BE2C (cell line): ENCODE data around the gene ZSCAN18.

Source experiments
- DNase-seq: peaks from one replicate; pipeline ENCODE4 v3.0.0-alpha.2; 2020
- H3K27me3 ChIP-seq: fragments of 250-450 bp; sonication (Bioruptor Pico); 2 replicates; pipeline ENCODE4 v1.5.1; 2020; ENCODE audit warnings: mild to moderate bottlenecking
- H3K36me3 ChIP-seq: fragments of 250-450 bp; sonication (Bioruptor Pico); 2 replicates; pipeline ENCODE4 v1.5.1; 2020; ENCODE audit warnings: mild to moderate bottlenecking
- H3K4me1 ChIP-seq: fragments of 250-450 bp; sonication (Bioruptor Pico); 2 replicates; pipeline ENCODE4 v1.5.1; 2020
- H3K4me3 ChIP-seq: 2 replicates; pipeline ENCODE4 v1.5.1; 2011; ENCODE audit warnings: low read depth, low read length
- H3K9me3 ChIP-seq: fragments of 250-450 bp; sonication (Bioruptor Pico); 2 replicates; pipeline ENCODE4 v1.5.1; 2020
- TF ChIP-seq, protein P1 (sequence below): IDR thresholded peaks from 2 replicates; pipeline ENCODE4 v1.5.1; 2012; ENCODE audit warnings: mild to moderate bottlenecking, low read depth, low read length

Gene ZSCAN18

DNA sequence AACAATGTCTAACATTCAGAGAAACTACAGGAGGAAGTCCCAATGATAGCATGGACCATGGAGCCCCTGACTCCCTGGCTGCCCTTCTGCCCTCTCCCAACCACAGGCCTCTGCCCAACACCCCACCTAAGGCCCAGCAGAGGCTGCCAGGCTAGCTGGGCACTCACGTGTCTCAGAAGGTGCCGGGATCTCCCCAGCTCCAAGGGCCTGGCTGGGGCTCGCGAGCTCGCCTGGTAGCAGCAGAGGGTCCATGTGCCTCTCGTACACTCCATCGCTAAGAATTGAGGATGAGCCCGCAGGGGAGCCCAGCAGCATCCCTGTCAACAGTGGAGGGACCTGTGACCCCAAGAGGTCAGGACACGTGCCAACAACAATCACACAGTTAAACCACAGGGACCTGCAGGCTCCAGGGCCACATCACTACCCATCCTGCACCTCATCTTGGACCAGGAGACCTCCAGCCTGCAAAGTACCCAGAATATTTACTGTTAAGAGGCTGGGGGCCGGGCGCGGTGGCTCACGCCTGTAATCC lies 9.4 kb downstream of the ZSCAN18 start:
- no peaks in the 10 kb centered on the region for H3K27me3 ChIP-seq
- H3K9me3 ChIP-seq, result peaks cover 4% of the 10 kb centered on the region

DNA sequence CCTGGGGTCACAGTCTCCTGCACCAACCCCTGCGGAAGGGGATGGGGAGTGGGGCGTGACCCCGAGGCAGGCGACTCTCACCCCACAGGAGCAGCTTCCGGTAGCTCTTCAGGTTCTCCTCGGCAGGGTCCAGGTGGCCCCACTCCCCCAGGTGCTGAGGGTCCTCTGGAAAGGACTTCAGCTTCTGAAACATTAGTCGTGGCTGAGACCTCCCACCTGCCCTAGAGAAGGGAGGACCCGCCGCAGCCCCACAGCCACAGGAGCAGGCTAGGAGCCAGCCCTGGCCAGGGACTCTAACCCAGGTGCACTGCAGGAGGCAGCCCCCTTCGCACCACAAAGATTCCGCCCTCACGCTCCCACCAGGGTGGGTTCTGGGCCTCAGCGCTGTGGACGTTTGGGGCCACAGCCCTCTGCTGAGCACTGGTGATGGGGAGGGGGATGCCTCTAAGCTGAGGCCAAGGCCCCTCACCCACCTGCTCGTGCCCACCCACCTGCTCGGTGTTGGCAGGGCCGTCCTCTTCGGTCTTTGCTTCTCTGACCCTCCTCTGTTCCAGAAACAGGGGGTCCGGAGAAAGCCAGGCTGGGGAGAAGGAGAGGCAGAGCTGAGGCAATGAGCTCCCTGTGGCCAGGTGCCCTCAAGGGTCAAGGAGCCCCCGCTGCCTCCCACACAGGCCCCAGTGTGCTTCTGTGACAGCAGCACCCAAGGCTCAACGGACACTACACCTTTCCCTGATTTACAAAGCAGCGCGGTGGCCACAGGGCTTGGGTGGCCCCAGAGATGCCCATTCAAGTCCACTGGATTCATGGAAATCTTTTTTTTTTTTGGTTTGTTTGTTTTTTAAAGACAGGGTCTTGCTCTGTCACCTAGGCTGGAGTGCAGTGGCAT lies 11.0 kb downstream of the ZSCAN18 start:
- H3K4me1 ChIP-seq, result no peaks in the 10 kb centered on the region
- no peak overlapping the region for H3K4me3 ChIP-seq
- H3K27me3 ChIP-seq, result no peaks in the 10 kb centered on the region
- DNase-seq, result no peak
- TF ChIP-seq, protein P1, sequence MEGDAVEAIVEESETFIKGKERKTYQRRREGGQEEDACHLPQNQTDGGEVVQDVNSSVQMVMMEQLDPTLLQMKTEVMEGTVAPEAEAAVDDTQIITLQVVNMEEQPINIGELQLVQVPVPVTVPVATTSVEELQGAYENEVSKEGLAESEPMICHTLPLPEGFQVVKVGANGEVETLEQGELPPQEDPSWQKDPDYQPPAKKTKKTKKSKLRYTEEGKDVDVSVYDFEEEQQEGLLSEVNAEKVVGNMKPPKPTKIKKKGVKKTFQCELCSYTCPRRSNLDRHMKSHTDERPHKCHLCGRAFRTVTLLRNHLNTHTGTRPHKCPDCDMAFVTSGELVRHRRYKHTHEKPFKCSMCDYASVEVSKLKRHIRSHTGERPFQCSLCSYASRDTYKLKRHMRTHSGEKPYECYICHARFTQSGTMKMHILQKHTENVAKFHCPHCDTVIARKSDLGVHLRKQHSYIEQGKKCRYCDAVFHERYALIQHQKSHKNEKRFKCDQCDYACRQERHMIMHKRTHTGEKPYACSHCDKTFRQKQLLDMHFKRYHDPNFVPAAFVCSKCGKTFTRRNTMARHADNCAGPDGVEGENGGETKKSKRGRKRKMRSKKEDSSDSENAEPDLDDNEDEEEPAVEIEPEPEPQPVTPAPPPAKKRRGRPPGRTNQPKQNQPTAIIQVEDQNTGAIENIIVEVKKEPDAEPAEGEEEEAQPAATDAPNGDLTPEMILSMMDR, result no peak
- peaks cover 4% of the 10 kb centered on the region for H3K9me3 ChIP-seq
- no peaks in the 10 kb centered on the region for H3K36me3 ChIP-seq

More for the DNA sequence above, 9.4 kb downstream of the ZSCAN18 start:
- DNase-seq, result no peak
- Histone ChIP-seq H3K4me1 (no peaks in the 10 kb centered on the region), H3K4me3 (no peak overlapping the region), H3K36me3 (no peaks in the 10 kb centered on the region)
- TF ChIP-seq, protein P1, result no peak

DNA sequence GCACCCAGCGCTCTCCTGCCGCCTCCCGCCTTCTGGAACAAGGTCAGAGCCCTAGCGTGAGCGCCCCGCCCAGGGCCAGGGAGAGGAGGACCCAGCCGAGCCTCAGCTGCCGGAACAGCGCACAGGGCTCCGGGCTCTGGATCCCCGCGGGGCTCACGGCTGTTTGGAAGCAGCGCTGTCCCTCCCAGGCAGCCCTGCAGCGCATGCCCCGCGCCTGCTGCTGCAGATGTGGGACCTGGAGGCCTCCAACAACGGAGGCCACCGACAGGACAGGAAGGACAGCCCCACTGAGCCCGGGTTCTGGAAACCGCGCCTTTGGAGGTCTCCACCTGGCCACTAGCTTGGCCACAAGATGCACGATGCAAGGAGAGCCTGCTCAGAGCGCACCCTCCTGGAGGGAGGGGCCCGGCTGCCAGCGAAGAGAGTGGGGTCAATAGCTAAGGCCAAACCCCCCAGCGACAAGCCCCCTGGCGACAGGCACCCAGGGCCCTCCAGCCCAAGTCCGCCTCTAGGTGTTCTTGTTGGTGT lies 12.6 kb downstream of the ZSCAN18 start:
- Histone ChIP-seq H3K4me1 (no peaks in the 10 kb centered on the region), H3K36me3 (no peaks in the 10 kb centered on the region), H3K9me3 (peaks cover 4% of the 10 kb centered on the region), H3K27me3 (no peaks in the 10 kb centered on the region), H3K4me3 (no peak overlapping the region)
- TF ChIP-seq, protein P1, result no peak
- DNase-seq, result no peak

DNA sequence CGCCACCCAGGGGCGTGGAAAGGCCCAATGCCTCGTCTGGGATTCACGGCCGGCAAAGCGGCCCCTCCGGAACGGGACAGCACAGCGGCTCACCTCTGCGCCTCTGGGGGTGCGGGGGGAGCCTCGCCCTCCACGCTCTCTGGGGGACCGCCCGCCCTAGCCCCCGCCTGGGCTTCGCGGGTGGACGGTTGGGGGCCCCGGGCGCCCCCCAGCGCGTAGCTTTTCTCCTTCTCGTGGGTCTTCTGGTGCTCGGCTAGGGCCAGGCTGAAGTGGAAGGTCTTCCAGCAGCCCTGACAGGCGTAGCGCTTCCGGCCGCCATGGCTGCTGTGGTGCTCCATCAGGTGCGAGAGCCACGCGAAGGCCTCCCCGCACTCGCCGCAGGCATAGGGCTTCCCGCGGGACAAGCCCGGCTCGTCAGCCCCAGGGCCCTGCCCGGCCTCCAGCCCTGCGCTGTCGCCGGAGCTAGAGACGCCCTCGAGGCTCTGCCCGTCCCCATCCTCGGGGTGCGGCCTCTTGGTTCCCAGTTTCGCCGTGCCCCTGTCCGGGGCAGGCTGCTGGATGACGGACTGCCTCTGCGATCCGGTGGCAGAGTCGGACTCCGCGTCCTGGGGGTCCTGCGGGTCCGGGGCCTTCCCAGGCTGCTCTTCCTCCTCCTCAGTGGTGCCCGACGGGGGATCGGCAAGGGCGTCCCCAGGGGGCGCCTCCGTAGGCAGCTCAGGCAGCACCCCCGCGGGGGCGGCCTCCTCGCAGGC lies 13.3 kb downstream of the ZSCAN18 start:
- H3K27me3 ChIP-seq, result no peaks in the 10 kb centered on the region
- no peaks in the 10 kb centered on the region for H3K4me1 ChIP-seq
- no peak overlapping the region for H3K4me3 ChIP-seq
- peaks cover 2% of the 10 kb centered on the region for H3K9me3 ChIP-seq
- H3K36me3 ChIP-seq, result no peaks in the 10 kb centered on the region
- TF ChIP-seq, protein P1, result no peak
- no peak for DNase-seq

DNA sequence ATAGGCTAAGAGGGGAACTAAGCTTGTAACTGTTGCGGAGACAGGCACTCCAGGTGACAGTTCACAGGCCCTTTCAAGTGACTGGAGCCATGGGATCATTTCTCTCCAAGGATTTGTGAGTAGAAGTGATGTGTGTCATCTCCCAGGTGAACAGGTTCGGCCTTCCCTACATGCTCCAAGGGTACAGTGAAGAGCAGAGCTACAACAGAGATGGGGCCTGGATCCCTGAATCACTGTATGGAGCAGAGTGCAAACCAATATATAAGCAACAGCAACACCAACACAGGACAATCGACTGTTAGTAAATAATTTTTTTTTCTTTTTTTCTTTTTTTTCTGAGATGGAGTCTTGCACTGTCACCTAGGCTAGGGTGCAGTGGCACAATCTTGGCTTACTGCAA lies 15.0 kb downstream of the ZSCAN18 start:
- DNase-seq, result no peak
- Histone ChIP-seq H3K9me3 (no peaks in the 10 kb centered on the region; the same call in none of the 2 replicates), H3K4me1 (no peaks in the 10 kb centered on the region), H3K27me3 (no peaks in the 10 kb centered on the region), H3K36me3 (no peaks in the 10 kb centered on the region), H3K4me3 (no peak overlapping the region)
- TF ChIP-seq, protein P1, result no peak
